ENCODE measurements around the gene LSG1. TPM values are rescaled to one million over a fixed set of nuclear protein-coding genes. Genes with fewer than 3 reads are reported as not detected.

LSG1 gene
- total and polyA plus RNA-seq, 9 of the 15 experiments (the other 6 are each of a cell fraction or from before 2014, with no cell fraction given), result 14.9 to 73.7 (median 46.7) TPM

DNA sequence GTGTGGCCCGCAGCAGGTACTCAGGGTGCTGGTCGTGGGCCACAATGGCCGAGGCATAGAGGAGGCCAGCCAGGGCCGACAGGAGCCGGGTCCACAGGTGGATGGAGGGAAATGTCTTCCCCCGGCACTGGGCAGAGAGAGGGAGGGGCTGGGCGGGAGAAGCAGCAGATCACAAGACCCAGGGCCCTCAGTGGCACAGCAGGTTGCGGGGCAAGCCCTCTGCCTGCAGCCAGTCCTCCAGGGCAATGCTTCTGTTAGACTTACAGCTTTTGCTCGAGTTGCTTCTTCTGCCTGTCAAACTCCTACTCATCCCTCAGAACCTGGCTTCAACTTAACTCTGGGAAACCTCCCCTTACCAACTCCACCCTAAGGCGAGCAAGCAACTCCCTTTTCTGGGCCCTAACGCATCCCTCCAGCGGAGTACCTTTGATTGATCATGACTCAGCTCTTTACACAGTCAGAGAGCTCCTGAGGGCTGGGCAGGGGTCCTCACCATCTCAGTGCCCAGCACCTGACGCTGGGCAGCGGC is 54.8 kb downstream of the LSG1 start:
- ATAC-seq (no peak), DNase-seq (ENCODE audit: extremely low read depth in 1 of 4, low spot score in 3 of 4) (no peak), FAIRE-seq (no peak)
- TF ChIP-seq CBX2 (IDR thresholded peaks at IDR 0.05; ENCODE audit: insufficient read depth, low read length, poor library complexity, severe bottlenecking) (no peak), NFE2 (IDR thresholded peaks at IDR 0.05; ENCODE audit: low read depth) (peak; percentile 23; the same call in 1 of the 2 replicates), SRSF7 (optimal IDR thresholded peaks at IDR 0.05; ENCODE audit: low read depth, low read length) (no peak), PHF8 (IDR thresholded peaks at IDR 0.05; ENCODE audit: borderline replicate concordance, low read length) (no peak), HNRNPH1 (optimal IDR thresholded peaks at IDR 0.05; ENCODE audit: low read depth, low read length) (no peak)
- no TSS peak for BruUV-seq (replicated peaks)
- Histone ChIP-seq H3K36me3 (ENCODE audit: control insufficient read depth, insufficient read depth, low read length) (peaks cover 9% of the 10 kb centered on the region; the same call in 1 of the 3 replicates), H3K9me1 (ENCODE audit: control insufficient read depth, insufficient read depth, low read length) (no peaks in the 10 kb centered on the region), H3K9me3 (replicated peaks; ENCODE audit: control insufficient read depth, insufficient read depth, low read depth, low read length) (peaks cover 3% of the 10 kb centered on the region), H3K4me3 (no peak overlapping the region), H3K9ac (ENCODE audit: insufficient read depth in 1 of 2, low read depth in 2 of 2, low read length in 2 of 2) (no peak overlapping the region), H4K20me1 (replicated peaks; ENCODE audit: control insufficient read depth, insufficient read depth, low read length) (no peaks in the 10 kb centered on the region), H2AFZ (ENCODE audit: low read depth, low read length) (no peak overlapping the region), H3K4me1 (replicated peaks in 1 of 2; ENCODE audit: control insufficient read depth in 2 of 2, insufficient read depth in 2 of 2, low read length in 2 of 2) (peaks cover 7 to 21% of the 10 kb centered on the region in 2 experiments; a peak in 4 of 5 replicates), H3K4me2 (ENCODE audit: insufficient read depth, low read length) (no peak overlapping the region), H3K27me3 (ENCODE audit: control insufficient read depth in 2 of 2, insufficient read depth in 2 of 2, low read length in 2 of 2) (no peaks in the 10 kb centered on the region), H3K27ac (ENCODE audit: extremely low read depth, low read depth, low read length) (no peak overlapping the region), H3K79me2 (ENCODE audit: control insufficient read depth, insufficient read depth, low read length) (no peaks in the 10 kb centered on the region)
- intact Hi-C loops (cut with micrococcal nuclease) (no loop called here), in situ Hi-C loops (cut with MboI) (no loop called here)
- ChIA-PET POLR2A (interaction anchor here (1.0 kb wide), 1 partner anchor 33 kb away, joined by 3 read pairs; no protein-coding TSS in a partner anchor), CTCF (ENCODE audit: low intra/inter-chr PET ratio) (no interaction called here)
- 64% methylated on average over 7 of the region's 14 CpGs for WGBS (ENCODE audit: insufficient coverage, low coverage, missing lambda C conversion rate)

DNA sequence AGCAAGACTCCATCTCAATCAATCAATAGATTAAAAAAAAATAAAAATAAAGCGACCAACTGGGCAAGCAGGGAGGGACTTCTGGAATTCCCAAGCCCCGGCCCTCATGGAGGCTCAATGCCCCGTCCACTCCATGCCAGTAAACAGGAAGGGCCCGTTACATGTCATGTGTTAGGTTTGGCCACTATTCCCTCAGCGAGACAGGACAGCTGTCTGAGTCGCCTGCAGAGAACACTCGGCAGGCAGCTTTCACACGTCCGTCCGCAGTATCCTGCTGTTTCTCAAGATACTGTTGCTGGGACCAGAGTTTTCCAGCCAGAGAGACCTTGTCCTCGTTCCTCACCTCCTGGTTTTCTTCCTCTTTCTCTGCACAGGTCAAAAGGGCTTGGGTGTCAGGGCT is 56.8 kb downstream of the LSG1 start:
- FAIRE-seq (no peak), DNase-seq (ENCODE audit: extremely low read depth in 1 of 4, low spot score in 3 of 4) (no peak), ATAC-seq (no peak)
- no peaks in the 10 kb centered on the region for H3K79me2 ChIP-seq (ENCODE audit: control insufficient read depth, insufficient read depth, low read length)
- in situ Hi-C loops (cut with MboI), result no loop called here
- no peak overlapping the region for H3K27ac ChIP-seq (ENCODE audit: extremely low read depth, low read depth, low read length)
- no peak overlapping the region for H3K9ac ChIP-seq (ENCODE audit: insufficient read depth in 1 of 2, low read depth in 2 of 2, low read length in 2 of 2)
- no peaks in the 10 kb centered on the region for H4K20me1 ChIP-seq (replicated peaks; ENCODE audit: control insufficient read depth, insufficient read depth, low read length)
- no peaks in the 10 kb centered on the region for H3K27me3 ChIP-seq (ENCODE audit: control insufficient read depth in 2 of 2, insufficient read depth in 2 of 2, low read length in 2 of 2)
- peaks cover 3% of the 10 kb centered on the region for H3K9me3 ChIP-seq (replicated peaks; ENCODE audit: control insufficient read depth, insufficient read depth, low read depth, low read length)
- no peak for TF ChIP-seq TEAD4 (IDR thresholded peaks at IDR 0.05; ENCODE audit: low read length)
- no peak for TF ChIP-seq TEAD4 (CRISPR knock-in tag; IDR thresholded peaks at IDR 0.05; ENCODE audit: borderline replicate concordance)
- TF ChIP-seq, protein P1, sequence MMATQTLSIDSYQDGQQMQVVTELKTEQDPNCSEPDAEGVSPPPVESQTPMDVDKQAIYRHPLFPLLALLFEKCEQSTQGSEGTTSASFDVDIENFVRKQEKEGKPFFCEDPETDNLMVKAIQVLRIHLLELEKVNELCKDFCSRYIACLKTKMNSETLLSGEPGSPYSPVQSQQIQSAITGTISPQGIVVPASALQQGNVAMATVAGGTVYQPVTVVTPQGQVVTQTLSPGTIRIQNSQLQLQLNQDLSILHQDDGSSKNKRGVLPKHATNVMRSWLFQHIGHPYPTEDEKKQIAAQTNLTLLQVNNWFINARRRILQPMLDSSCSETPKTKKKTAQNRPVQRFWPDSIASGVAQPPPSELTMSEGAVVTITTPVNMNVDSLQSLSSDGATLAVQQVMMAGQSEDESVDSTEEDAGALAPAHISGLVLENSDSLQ (IDR thresholded peaks at IDR 0.05), result no peak
- TF ChIP-seq, protein P2, sequence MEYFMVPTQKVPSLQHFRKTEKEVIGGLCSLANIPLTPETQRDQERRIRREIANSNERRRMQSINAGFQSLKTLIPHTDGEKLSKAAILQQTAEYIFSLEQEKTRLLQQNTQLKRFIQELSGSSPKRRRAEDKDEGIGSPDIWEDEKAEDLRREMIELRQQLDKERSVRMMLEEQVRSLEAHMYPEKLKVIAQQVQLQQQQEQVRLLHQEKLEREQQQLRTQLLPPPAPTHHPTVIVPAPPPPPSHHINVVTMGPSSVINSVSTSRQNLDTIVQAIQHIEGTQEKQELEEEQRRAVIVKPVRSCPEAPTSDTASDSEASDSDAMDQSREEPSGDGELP (CRISPR knock-in tag; IDR thresholded peaks at IDR 0.05; ENCODE audit: borderline replicate concordance), result no peak
- TF ChIP-seq TAF15 (IDR thresholded peaks at IDR 0.05; ENCODE audit: low read depth, low read length), result no peak
- peaks cover 7 to 21% of the 10 kb centered on the region in 2 experiments; a peak in 4 of 5 replicates for H3K4me1 ChIP-seq (replicated peaks in 1 of 2; ENCODE audit: control insufficient read depth in 2 of 2, insufficient read depth in 2 of 2, low read length in 2 of 2)
- no peak overlapping the region for H3K4me2 ChIP-seq (ENCODE audit: insufficient read depth, low read length)
- peaks cover 9% of the 10 kb centered on the region; the same call in 1 of the 3 replicates for H3K36me3 ChIP-seq (ENCODE audit: control insufficient read depth, insufficient read depth, low read length)
- ChIA-PET CTCF (ENCODE audit: low intra/inter-chr PET ratio) (no interaction called here), POLR2A (interaction anchor here (0.6 kb wide), 1 partner anchor 15 kb away, joined by 3 read pairs; no protein-coding TSS in a partner anchor)
- no TSS peak for BruUV-seq (replicated peaks)
- 80% methylated on average over 11 of the region's 11 CpGs for WGBS (ENCODE audit: insufficient coverage, low coverage, missing lambda C conversion rate)
- no peak overlapping the region for H2AFZ ChIP-seq (ENCODE audit: low read depth, low read length)
- no peak overlapping the region for H3K4me3 ChIP-seq
- intact Hi-C loops (cut with micrococcal nuclease), result no loop called here
- H3K9me1 ChIP-seq (ENCODE audit: control insufficient read depth, insufficient read depth, low read length), result no peaks in the 10 kb centered on the region

Measured in K562 (cell line).